ENCODE data around the gene NEK10.
"Not testable (repeated sequence)": the region's sequence is repeated elsewhere in the genome, so short reads cannot be mapped to it uniquely, and the experiment has no call there.

The NEK10 gene

GRCh38 chr3:27349832-27350231 lies 19.4 kb downstream of the NEK10 start:
- no peak for DNase-seq

DNA sequence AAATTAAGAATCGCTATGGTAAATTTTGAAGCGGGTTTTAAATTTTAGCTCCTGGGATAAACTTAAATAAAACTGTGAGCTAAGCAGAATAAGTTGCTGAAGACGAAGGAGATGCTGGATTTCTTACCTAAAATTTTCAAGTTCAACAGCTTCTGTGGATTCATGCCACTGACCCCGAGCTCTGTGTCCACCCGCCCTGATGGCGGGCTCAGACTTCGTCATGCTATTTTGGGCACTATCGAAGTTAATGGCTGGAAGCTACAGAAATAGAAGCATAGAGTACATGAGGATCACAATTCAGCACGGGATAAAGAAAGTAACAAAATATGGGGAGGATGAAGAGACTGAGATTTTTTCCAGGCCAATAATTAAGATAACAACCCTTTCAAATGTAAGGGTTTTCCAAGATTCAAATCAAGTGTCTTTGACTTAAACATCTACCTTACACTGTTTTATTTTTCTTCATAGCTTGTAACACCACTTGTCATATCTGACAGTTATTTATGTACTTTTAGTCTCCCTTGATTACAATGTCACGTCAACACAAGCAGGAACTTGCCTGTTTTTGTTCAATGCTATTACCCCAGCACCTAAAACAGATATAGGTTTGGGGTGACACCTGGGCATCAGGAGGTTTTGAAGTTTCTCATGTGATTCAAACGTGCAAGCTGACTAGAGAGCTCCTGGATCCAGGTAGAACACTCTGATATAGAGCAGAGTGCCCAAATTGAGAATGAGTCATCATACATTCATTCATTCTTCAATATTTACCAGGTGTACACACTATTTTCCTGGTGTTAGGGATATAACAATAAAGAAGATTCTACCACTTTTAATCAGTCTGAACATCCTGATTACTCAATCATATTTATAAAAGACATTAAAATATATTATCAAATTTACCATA lies 23.0 kb downstream of the NEK10 start:
- no peak for DNase-seq

GRCh38 chr3:27345493-27345892 lies 23.7 kb downstream of the NEK10 start:
- DNase-seq = no peak

- DNase-seq = no peak
These were observed 24.1 kb downstream of the NEK10 start for GRCh38 chr3:27345045-27345444.

DNA sequence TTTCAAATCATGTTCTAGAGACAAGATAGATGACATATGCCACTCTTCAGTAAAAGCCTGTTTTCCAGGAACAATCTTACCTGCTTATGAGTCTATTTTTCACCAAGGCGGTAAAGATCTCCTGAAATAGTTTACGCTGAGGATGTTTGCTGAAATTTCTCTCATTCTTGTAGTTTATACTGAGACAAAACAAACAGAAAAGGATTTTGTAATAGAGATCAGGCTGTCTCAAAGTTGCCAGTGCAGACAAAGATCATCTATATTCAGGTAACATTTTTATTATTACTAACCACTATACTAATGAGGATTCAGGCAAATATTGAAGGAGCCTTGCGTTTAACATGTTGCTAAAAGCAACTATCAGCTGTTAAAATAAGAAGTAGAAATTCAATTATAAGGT lies 25.0 kb downstream of the NEK10 start:
- no peak for DNase-seq

- no peak for DNase-seq
These were observed 26.9 kb downstream of the NEK10 start for GRCh38 chr3:27342267-27342666.

DNA sequence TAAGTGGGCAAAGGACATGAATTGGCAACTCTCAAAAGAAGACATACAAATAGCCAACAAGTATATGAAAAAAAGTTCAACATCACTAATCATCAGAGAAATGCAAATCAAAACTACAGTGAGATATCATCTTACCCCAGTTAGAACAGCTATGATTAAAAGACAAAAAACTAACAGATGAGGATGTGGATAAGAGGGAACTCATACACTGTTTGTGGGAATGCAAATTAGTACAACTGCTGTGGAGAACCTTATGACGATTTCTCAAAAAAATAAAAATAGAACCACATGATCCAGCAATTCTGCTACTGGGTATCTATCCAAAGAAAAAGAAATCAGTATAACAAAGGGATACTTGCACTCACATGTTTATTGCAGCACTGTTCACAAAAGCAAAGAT lies 28.6 kb downstream of the NEK10 start:
- no peak for DNase-seq

GRCh38 chr3:27335571-27335970 lies 33.6 kb downstream of the NEK10 start:
- DNase-seq = no peak

DNA sequence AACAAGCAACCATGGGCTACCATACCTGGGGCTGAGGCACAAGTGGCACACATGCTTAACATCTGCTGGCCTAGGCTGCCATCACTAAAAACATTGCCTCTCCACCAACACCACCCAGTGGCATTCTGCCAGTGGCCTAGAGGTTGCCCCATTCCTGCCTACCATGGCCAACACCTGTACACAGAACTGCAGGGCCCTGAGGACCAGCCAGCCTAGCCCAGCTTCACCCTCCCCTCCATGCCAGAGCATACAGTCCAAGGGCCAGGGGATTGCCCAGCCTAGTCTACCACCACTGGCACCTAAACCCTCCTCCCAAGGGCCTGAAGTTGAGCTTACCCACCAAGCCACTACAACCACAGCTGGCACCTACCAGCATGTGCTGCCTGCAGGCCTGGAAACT lies 35.3 kb downstream of the NEK10 start:
- no peak for DNase-seq

GRCh38 chr3:27328982-27329762 lies 40.0 kb downstream of the NEK10 start:
- not testable (repeated sequence) for DNase-seq

DNA sequence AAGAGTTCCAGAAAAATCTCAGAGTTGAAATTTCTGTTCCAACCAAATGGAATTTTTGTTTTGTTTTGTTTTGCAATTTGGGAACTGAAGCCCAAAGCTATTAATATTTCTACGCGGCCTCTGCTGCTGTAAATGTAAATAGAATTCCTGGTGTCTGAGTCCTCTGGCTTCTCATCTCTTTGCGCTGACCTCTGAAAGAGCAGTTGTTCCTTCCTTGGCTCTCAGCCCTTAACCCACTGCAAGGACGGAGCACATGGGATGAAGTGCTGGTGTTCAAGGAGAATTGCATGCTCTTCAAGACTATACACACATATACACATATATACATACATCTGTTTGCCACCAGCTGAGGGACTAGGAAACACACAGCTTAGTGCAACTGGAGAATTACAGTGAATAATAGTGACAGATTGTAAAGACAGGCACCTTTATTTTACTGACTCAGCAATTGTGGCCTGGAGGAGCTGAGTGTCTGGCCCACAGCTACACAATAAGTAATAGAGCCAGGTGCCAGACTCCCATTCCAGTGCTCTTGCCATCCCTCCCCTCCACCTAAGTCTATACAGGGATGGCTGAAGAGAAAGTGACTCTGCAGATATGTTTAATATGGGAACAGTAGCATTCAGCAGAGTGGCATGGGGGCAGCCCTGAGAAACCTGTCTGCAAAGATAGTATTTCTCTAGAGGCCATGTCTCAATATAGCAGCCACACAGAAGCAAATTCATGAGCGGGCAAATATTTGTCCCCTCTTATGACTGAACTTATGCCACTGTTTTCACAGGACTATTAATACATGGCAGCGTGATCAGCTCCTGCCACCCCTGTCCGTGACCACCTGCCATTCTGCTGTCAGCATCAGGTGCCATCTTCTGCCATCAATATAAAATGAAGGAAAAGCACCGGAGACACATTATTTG lies 42.3 kb downstream of the NEK10 start:
- no peak for DNase-seq

GRCh38 chr3:27326202-27326601 lies 43.0 kb downstream of the NEK10 start:
- DNase-seq = no peak

DNA sequence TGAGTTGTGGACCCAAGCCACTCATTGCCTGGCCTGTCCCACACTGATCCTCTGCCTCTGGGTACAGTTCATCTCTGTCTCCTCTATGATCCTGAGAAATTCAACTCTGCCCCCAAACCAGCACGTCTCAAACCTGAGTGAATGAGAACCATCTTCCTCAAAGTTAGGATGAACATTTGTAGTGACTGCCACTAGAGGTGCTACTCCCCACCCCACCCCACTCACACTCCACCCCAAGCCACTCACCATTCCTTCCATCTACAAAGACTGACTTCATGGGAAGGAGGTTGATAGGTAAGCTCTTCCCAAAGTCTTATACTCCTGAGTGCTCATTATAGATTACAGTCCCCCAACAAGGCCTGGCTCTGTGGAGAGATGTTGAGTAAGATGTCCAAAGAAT lies 43.8 kb downstream of the NEK10 start:
- no peak for DNase-seq

- DNase-seq = no peak
These were observed 44.5 kb downstream of the NEK10 start for GRCh38 chr3:27324686-27325085.

- DNase-seq = no peak
These were observed 46.1 kb downstream of the NEK10 start for GRCh38 chr3:27323087-27323570.

GRCh38 chr3:27322634-27323033 lies 46.5 kb downstream of the NEK10 start:
- no peak for DNase-seq

GRCh38 chr3:27319847-27320526 lies 49.2 kb downstream of the NEK10 start:
- DNase-seq = no peak

DNA sequence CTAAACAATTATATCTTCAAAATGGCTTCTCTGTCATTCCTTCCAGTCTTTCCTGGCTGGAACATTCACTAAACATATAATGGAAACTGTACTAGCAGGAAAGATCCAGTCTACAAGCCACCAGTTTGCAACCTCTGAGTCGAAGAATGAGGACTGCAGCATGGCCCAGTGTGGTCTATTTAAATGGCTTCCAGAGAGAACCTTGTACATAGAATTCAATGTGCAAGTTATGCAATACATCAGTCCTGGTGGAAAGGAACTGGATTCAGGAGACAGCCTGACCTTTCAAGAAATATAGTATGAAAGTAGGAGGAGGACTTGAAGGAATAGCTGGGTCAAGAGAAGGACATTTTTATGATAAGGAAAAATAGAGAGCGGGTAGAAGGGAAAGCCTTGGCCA lies 49.9 kb downstream of the NEK10 start:
- no peak for DNase-seq

DNA sequence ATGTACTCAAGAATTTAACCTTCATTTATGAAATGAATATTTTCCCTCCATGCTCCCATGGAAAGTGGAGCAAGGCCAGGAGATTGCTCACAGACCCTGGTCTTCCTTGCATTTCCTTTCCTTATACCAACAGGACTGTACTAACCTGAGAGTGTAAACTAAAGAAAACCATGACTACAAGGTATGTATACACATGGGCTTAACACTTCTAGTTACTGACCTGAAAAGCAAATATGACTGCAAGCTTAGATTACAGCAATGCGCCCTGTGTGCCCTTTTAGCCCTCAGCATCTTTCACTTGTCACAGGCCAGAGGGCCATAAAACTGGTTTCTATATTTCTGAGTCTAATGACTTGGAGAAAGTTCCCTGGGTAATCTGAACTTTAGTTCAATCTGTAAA lies 52.1 kb downstream of the NEK10 start:
- no peak for DNase-seq

- DNase-seq = no peak
These were observed 54.2 kb downstream of the NEK10 start for GRCh38 chr3:27315003-27315402.

- no peak for DNase-seq
These were observed 57.0 kb downstream of the NEK10 start for GRCh38 chr3:27312044-27312668.

DNA sequence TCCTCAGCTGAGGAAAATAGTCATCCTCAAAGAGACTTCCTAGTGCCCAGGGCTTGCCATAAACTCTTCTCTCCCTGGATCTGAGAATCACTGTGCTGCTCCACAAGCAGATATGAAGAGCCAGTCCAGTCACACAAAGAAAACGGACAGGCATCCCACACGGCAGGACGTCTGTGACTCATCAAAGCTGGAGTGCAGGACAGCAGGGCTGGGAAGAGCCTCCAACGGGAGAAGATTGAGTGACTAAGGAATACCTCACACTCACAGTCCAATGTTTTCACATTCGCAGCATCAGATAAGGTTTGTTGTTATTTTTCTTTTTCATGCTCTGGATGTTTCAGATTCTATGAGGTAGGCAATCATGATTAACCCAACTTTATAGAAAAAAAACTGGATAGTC lies 57.8 kb downstream of the NEK10 start:
- DNase-seq = no peak
